ENCODE measurements around the gene MCHR2.

DNA sequence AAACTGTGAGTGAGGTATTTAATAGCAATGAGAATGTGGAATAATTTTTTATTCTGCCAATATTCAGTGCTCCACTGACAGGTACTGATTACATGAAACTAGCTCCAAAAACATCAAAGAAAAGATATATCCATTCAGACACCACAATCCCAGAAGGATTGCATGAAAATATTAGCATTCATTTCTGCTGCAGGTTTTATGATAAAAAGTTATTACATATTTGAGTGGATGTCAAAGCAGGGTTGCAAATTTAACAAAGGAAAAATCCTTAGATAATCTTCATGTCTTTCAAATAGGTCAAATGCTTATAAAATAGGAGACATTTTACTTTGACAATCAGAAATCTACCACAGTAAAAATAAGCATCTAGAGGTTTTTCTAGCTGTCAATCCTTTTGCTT, 13.3 kb downstream of the MCHR2 start:
- no peak for TF ChIP-seq AKAP8 (CRISPR knock-in tag; IDR thresholded peaks at IDR 0.05)
- no peak for TF ChIP-seq CHD2 (IDR thresholded peaks at IDR 0.05; ENCODE audit: low read depth, low read length)
- TF ChIP-seq FOXA1 (IDR thresholded peaks at IDR 0.05), result no peak
- no peak for TF ChIP-seq FOXA1 (CRISPR knock-in tag; IDR thresholded peaks at IDR 0.05)
- TF ChIP-seq ZNF883 (CRISPR knock-in tag; IDR thresholded peaks at IDR 0.05; ENCODE audit: not compliant biosample characterization), result no peak
